CD4-positive, CD25-positive, alpha-beta regulatory T cell (primary cell): ENCODE measurements around the gene C1orf50. TPM values are rescaled to one million over a fixed set of nuclear protein-coding genes. Genes with fewer than 3 reads are reported as not detected.

Source experiments
- ATAC-seq, 2 donors: fragments of 150-1000 bp; cut with Tn5 transposase; one replicate each; pipeline ENCODE4 v1.10.0; 2021; ENCODE audit warnings: low read depth in 2 of 2, moderate number of reproducible peaks in 2 of 2, moderate library complexity in 1 of 2
- DNase-seq, 3 donors: peaks; one replicate each; pipeline versions ENCODE4 v3.0.0 to v3.0.0-alpha.2; 2012 to 2022; ENCODE audit warnings: mixed read lengths in 1 of 3
- H3K27ac ChIP-seq: one replicate; pipeline ENCODE4 v1.7.0; 2013; ENCODE audit warnings: mild to moderate bottlenecking, low read length; ENCODE audit not compliant: insufficient read depth, poor library complexity, severe bottlenecking
- H3K27me3 ChIP-seq: one replicate; pipeline ENCODE4 v1.7.0; 2013; ENCODE audit warnings: low read length; ENCODE audit not compliant: control insufficient read depth, insufficient read depth
- H3K36me3 ChIP-seq: one replicate; pipeline ENCODE4 v1.7.0; 2013; ENCODE audit warnings: mild to moderate bottlenecking, low read length, moderate library complexity; ENCODE audit not compliant: control insufficient read depth, insufficient read depth
- H3K4me1 ChIP-seq: 2 replicates; pipeline ENCODE4 v1.7.0; 2013; ENCODE audit warnings: mild to moderate bottlenecking, low read length; ENCODE audit not compliant: insufficient read depth, control insufficient read depth, poor library complexity, severe bottlenecking
- H3K4me3 ChIP-seq: one replicate; pipeline ENCODE4 v1.7.0; 2013; ENCODE audit warnings: low read depth, mild to moderate bottlenecking, low read length, moderate library complexity
- H3K9me3 ChIP-seq, 2 experiments: 1 replicate in 1 of 2; 2 replicates in 1 of 2; pipeline ENCODE4 v1.7.0; 2013; ENCODE audit warnings: low read length in 2 of 2, mild to moderate bottlenecking in 1 of 2, moderate library complexity in 1 of 2; ENCODE audit not compliant: control insufficient read depth in 2 of 2
- H3K27ac Mint-ChIP-seq, 3 donors: one replicate each; pipeline ENCODE4 v1.8.0; 2020 to 2022; ENCODE audit warnings: mild to moderate bottlenecking in 3 of 3, mixed read lengths in 3 of 3, moderate library complexity in 2 of 3
- H3K27me3 Mint-ChIP-seq: one replicate; pipeline ENCODE4 v1.8.0; 2022; ENCODE audit warnings: mild to moderate bottlenecking, mixed read lengths
- H3K36me3 Mint-ChIP-seq: one replicate; pipeline ENCODE4 v1.8.0; 2020; ENCODE audit warnings: mixed read lengths
- H3K4me1 Mint-ChIP-seq, 4 donors: one replicate each; pipeline ENCODE4 v1.8.0; 2020 to 2022; ENCODE audit warnings: mixed read lengths in 4 of 4, mild to moderate bottlenecking in 1 of 4
- H3K4me3 Mint-ChIP-seq, 4 donors: one replicate each; pipeline ENCODE4 v1.8.0; 2020 to 2022; ENCODE audit warnings: mild to moderate bottlenecking in 4 of 4, mixed read lengths in 4 of 4, moderate library complexity in 3 of 4
- H3K9me3 Mint-ChIP-seq, 7 donors: one replicate each; pipeline ENCODE4 v1.8.0; 2020 to 2022; ENCODE audit warnings: mixed read lengths in 7 of 7, mild to moderate bottlenecking in 3 of 7, moderate library complexity in 2 of 7
- polyA plus RNA-seq, 4 donors: library from polyadenylated mRNA; unstranded; fragments of 300-500 nt; fragmentation: Illumina TruSeq; gene quantifications; one replicate each; pipeline ENCODE4 v1.2.3, GENCODE V29; 2021
- total RNA-seq: library from RNA; stranded (reverse); gene quantifications from one replicate; pipeline ENCODE4 v1.2.3, GENCODE V29; 2022

The C1orf50 gene
- total and polyA plus RNA-seq, 5 donors from 2014 or later, result 3.8 to 14.3 (median 7.3) TPM

DNA sequence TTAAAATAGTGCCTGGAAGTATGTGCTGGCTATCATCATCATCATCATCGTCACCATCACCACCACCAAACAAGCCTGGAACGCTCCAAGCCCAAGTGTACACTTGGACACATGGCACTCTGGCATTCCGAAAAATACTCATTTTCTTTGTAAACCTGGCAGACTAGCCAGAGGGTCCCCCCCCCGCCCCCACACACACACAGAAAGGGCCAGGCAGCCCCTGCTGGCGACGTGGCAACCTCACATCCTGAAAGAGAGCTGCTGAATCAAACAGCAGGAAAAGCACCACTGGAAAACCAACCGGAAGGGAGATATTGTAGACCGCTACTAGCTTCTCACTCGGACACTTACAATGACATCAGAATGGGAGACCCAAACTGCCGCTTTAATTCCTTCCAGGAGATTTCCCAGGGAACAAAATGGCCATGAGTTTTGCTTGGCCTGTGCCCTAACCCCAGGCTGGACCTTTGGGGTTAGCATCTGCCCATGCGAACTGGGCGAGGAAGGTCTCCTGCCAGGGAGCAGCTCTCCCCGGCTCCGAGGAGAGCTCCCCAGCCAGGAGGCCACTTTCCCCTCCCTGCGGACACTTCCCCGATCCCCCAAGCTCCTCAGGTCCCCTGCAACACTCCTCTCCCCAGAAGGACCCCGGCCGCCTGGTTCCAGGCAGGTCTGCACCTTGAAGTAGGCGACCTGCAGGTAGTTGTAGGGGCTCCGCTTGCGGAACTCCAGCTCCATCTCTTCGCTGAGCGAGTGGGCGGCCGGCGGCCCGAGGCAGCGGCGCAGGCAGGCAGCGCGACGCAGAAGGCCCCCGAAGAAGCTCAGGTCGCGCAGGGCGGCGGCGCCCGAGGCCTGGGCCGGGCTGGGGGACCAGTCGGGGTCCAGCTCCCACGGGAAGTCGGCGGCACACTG lies 963 bp upstream of the C1orf50 start:
- Mint-ChIP-seq H3K4me3 (peak overlapping the region in 1 of 4 donors; percentile 94), H3K4me1 (peaks cover 9 to 48% (median 24%) of the 10 kb centered on the region in 4 donors), H3K27me3 (peaks cover 4% of the 10 kb centered on the region), H3K27ac (peak overlapping the region in 1 of 3 donors; percentile 92), H3K9me3 (no peaks in the 10 kb centered on the region), H3K36me3 (peaks cover 4% of the 10 kb centered on the region)
- H3K27ac ChIP-seq, result peak overlapping the region; percentile 64
- H3K36me3 ChIP-seq, result peaks cover 9% of the 10 kb centered on the region
- peaks cover 46% of the 10 kb centered on the region for H3K4me1 ChIP-seq
- H3K9me3 ChIP-seq, result no peaks in the 10 kb centered on the region
- peak in 1 of 2 donors; percentile 0 for ATAC-seq
- DNase-seq, result peak in 2 of 3 donors; percentile 23 to 50
- peak overlapping the region; percentile 88 for H3K4me3 ChIP-seq
- H3K27me3 ChIP-seq, result no peaks in the 10 kb centered on the region

DNA sequence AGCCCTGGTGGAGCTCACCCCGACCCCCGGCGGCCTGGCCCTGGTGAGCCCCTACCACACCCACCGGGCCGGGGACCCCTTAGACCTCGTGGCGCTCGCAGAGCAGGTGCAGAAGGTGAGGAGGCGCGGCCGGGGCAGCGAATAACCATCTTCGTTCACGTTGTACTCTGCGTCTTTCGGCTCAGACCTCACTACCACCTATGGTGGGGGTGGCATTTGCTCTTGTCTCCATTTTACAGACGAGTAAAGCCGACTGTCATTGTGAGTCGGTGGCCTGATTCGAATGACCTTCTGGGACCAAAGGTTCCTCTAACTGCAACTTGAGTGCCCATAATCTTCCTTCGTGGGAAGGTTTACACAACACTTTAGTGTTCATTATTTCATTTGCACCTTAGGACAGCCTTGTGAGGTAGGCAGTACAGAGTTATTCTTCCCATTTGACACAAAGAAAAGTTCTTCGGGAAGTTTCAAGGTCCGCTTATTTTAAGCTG lies 506 bp downstream of the C1orf50 start:
- Histone ChIP-seq H3K36me3 (no peaks in the 10 kb centered on the region), H3K27ac (peak overlapping the region; percentile 88), H3K9me3 (no peaks in the 10 kb centered on the region), H3K4me1 (peaks cover 52% of the 10 kb centered on the region), H3K4me3 (peak overlapping the region; percentile 89), H3K27me3 (no peaks in the 10 kb centered on the region)
- Mint-ChIP-seq H3K4me3 (peak overlapping the region in 1 of 4 donors; percentile 94), H3K9me3 (no peaks in the 10 kb centered on the region), H3K36me3 (peaks cover 4% of the 10 kb centered on the region), H3K27ac (peak overlapping the region; percentile 14 to 98 (median 92)), H3K4me1 (peaks cover 15 to 49% (median 31%) of the 10 kb centered on the region in 4 donors), H3K27me3 (peaks cover 4% of the 10 kb centered on the region)
- ATAC-seq (peak; percentile 1 to 23), DNase-seq (no peak)

DNA sequence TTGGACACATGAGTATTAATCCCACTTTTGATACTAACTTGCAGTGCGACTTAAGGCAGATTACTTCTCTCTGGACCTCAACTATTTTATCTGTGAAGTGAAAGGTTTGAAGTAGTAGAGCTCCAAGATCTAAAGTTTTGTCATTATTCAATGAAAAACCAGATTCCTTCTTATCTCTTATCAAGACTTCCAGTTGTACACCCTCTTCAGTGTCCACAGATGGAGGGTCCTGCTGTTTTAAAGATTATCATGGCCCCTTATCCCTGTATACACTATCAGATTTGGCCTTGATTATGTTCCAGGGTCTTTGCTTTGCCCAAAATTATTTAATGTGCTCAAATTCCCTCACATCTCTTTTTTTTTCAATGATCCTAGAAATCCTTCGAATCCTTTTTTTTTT lies 1.1 kb downstream of the C1orf50 start:
- Mint-ChIP-seq H3K4me3 (peak overlapping the region in 1 of 4 donors; percentile 94), H3K4me1 (peaks cover 19 to 49% (median 34%) of the 10 kb centered on the region in 4 donors), H3K9me3 (no peaks in the 10 kb centered on the region), H3K27me3 (peaks cover 4% of the 10 kb centered on the region), H3K27ac (peak overlapping the region; percentile 26 to 98 (median 92)), H3K36me3 (peaks cover 8% of the 10 kb centered on the region)
- Histone ChIP-seq H3K36me3 (peaks cover 3% of the 10 kb centered on the region), H3K9me3 (no peaks in the 10 kb centered on the region), H3K4me1 (peaks cover 52% of the 10 kb centered on the region), H3K4me3 (peak overlapping the region; percentile 89), H3K27me3 (no peaks in the 10 kb centered on the region), H3K27ac (no peak overlapping the region)
- no peak for ATAC-seq
- DNase-seq, result no peak

DNA sequence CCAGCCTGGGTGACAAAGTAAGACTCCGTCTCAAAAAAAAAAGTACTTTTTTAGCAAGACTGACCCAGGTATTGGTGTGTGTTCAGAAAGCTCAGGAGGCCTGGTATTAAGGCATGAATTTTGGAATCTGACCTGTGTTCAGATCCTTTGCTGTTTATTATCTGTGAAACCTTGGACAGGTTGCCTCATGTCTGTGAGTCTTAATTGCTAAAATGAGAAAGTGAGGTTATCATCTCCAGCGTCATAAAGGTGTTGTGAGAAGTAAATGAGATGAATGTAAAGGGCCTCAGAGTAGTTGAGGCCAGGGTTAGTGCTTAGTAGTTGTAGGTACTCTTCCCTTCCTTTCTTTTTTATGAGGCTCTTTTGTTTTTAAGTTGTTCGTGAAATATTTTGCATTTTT lies 2.8 kb downstream of the C1orf50 start:
- ATAC-seq, result no peak
- Histone ChIP-seq H3K9me3 (no peaks in the 10 kb centered on the region), H3K27me3 (no peaks in the 10 kb centered on the region), H3K4me1 (peaks cover 49% of the 10 kb centered on the region), H3K4me3 (no peak overlapping the region), H3K36me3 (peaks cover 18% of the 10 kb centered on the region), H3K27ac (no peak overlapping the region)
- peaks cover 4% of the 10 kb centered on the region for H3K27me3 Mint-ChIP-seq
- peak overlapping the region in 2 of 4 donors; percentile 76 to 85 for H3K4me3 Mint-ChIP-seq
- DNase-seq, result no peak
- H3K36me3 Mint-ChIP-seq, result peaks cover 14% of the 10 kb centered on the region
- peaks cover 22 to 58% (median 39%) of the 10 kb centered on the region in 4 donors for H3K4me1 Mint-ChIP-seq
- H3K9me3 Mint-ChIP-seq, result no peaks in the 10 kb centered on the region
- H3K27ac Mint-ChIP-seq, result no peak overlapping the region

DNA sequence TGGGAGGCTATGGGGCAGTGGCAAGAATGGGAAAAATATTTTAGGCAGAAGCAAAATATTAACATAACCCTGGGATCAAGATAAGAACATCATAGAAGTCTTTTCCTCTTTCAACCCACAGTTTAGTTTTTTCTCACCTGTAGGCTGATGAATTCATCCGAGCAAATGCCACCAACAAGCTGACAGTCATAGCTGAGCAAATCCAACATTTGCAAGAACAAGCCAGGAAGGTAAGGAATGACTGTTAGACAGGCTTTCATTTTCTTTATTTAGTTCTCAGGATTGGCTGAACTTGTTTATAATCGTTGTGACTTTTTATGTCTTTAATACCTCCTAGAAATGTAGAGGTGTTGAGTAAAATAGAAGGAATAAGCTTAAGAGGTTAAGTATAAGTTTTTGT lies 6.4 kb downstream of the C1orf50 start:
- Histone ChIP-seq H3K27ac (no peak overlapping the region), H3K4me3 (no peak overlapping the region), H3K9me3 (no peaks in the 10 kb centered on the region), H3K36me3 (peaks cover 49% of the 10 kb centered on the region), H3K27me3 (no peaks in the 10 kb centered on the region), H3K4me1 (peaks cover 23% of the 10 kb centered on the region)
- H3K4me1 Mint-ChIP-seq, result peaks cover 18 to 56% (median 39%) of the 10 kb centered on the region in 4 donors
- DNase-seq (no peak), ATAC-seq (no peak)
- no peaks in the 10 kb centered on the region for H3K9me3 Mint-ChIP-seq
- peaks cover 38% of the 10 kb centered on the region for H3K36me3 Mint-ChIP-seq
- H3K4me3 Mint-ChIP-seq, result no peak overlapping the region
- peak overlapping the region in 1 of 3 donors; percentile 52 for H3K27ac Mint-ChIP-seq
- no peaks in the 10 kb centered on the region for H3K27me3 Mint-ChIP-seq

DNA sequence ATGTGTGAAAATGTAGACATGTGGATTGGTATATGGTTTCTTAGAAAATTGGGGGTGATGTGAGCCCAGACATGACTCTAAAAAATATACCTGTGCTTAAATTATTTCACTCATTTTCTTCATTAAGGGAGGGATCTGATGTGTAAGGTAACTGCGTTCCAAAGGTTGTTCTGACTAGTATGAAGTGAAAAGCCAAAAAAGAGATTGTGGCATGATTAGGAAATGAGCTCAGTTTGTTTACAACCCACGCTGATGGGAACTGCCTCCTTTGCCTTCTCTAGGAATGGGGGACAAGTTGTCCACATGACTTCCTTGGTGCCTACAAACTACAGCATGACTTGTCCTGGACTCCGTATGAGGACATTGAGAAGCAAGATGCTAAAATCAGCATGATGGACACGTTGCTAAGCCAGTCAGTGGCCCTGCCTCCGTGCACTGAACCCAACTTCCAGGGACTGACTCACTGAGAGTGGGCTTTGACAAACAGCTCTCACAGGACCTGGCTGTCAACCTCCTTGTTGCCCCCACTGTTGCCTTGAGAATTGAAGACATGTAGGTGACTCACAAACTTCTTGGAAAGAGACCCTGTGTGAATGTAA lies 8.0 kb downstream of the C1orf50 start:
- H3K27me3 ChIP-seq, result no peaks in the 10 kb centered on the region
- H3K27ac ChIP-seq, result no peak overlapping the region
- H3K4me1 Mint-ChIP-seq, result peaks cover 18 to 40% (median 31%) of the 10 kb centered on the region in 4 donors
- H3K4me3 ChIP-seq, result no peak overlapping the region
- peaks cover 43% of the 10 kb centered on the region for H3K36me3 Mint-ChIP-seq
- no peak overlapping the region for H3K4me3 Mint-ChIP-seq
- peaks cover 15% of the 10 kb centered on the region for H3K4me1 ChIP-seq
- no peak for DNase-seq
- H3K9me3 Mint-ChIP-seq, result peaks cover 0 to 1% (median 0%) of the 10 kb centered on the region in 7 donors
- ATAC-seq, result no peak
- H3K36me3 ChIP-seq, result peaks cover 54% of the 10 kb centered on the region
- peak overlapping the region in 1 of 3 donors; percentile 17 for H3K27ac Mint-ChIP-seq
- H3K9me3 ChIP-seq, result no peaks in the 10 kb centered on the region
- no peaks in the 10 kb centered on the region for H3K27me3 Mint-ChIP-seq

DNA sequence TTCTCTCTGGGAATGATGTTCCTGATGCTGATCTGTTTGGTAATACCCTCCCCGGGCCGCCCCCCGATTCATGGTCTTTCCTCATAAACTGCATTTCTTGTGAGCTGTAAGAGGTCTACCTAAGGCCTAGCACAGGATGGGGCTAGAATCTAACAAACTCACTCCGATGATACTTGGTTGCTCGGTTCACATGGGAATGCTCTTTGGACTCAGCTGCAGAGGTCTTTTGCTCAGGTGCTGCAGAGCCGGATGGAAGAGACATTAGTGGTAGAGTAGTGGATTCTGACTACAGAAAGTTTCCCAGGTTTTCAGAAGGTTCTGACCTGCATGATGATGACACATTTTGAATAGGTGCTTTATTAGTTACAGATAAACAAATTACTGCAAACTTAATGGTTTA lies 9.5 kb downstream of the C1orf50 start:
- peaks cover 61% of the 10 kb centered on the region for H3K36me3 ChIP-seq
- H3K27ac Mint-ChIP-seq, result no peak overlapping the region
- peaks cover 0 to 1% (median 0%) of the 10 kb centered on the region in 7 donors for H3K9me3 Mint-ChIP-seq
- H3K9me3 ChIP-seq, result no peaks in the 10 kb centered on the region
- ATAC-seq (no peak), DNase-seq (no peak)
- peaks cover 54% of the 10 kb centered on the region for H3K36me3 Mint-ChIP-seq
- H3K4me1 ChIP-seq, result peaks cover 6% of the 10 kb centered on the region
- H3K4me3 ChIP-seq, result no peak overlapping the region
- no peaks in the 10 kb centered on the region for H3K27me3 ChIP-seq
- no peak overlapping the region for H3K27ac ChIP-seq
- peaks cover 12 to 30% (median 23%) of the 10 kb centered on the region in 4 donors for H3K4me1 Mint-ChIP-seq
- no peaks in the 10 kb centered on the region for H3K27me3 Mint-ChIP-seq
- H3K4me3 Mint-ChIP-seq, result no peak overlapping the region
